Measurements from ENCODE around the gene RRP36.

DNA sequence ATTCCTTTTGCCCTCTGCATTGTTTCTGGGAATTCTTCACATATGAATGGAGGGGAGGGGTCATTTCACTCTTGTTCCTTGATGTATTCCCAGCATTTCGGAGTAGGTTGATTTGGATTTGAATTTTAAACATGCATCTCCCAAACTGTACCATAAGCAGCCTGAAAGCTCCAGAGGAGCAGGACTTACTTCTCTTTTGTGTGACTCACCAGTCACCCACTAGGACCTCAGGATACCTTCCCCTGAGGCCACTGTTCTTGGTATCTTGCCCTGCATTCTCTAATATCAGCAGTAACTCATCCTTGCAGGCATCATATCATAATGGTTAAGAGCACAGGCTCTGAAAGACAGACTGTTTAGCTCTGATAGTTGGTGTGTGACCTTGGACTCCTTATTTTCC is 37.1 kb downstream of the RRP36 start:
- no peak for TF ChIP-seq ADNP (tag; IDR thresholded peaks at IDR 0.05)
- TF ChIP-seq, protein P1, sequence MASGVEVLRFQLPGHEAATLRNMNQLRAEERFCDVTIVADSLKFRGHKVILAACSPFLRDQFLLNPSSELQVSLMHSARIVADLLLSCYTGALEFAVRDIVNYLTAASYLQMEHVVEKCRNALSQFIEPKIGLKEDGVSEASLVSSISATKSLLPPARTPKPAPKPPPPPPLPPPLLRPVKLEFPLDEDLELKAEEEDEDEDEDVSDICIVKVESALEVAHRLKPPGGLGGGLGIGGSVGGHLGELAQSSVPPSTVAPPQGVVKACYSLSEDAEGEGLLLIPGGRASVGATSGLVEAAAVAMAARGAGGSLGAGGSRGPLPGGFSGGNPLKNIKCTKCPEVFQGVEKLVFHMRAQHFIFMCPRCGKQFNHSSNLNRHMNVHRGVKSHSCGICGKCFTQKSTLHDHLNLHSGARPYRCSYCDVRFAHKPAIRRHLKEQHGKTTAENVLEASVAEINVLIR (CRISPR knock-in tag; IDR thresholded peaks at IDR 0.05), result no peak
- TF ChIP-seq POLR2A (conservative IDR thresholded peaks at IDR 0.05), result no peak
- no peak for TF ChIP-seq TCF7L2 (IDR thresholded peaks at IDR 0.05; ENCODE audit: low read depth, low read length)
- TF ChIP-seq, protein P2, sequence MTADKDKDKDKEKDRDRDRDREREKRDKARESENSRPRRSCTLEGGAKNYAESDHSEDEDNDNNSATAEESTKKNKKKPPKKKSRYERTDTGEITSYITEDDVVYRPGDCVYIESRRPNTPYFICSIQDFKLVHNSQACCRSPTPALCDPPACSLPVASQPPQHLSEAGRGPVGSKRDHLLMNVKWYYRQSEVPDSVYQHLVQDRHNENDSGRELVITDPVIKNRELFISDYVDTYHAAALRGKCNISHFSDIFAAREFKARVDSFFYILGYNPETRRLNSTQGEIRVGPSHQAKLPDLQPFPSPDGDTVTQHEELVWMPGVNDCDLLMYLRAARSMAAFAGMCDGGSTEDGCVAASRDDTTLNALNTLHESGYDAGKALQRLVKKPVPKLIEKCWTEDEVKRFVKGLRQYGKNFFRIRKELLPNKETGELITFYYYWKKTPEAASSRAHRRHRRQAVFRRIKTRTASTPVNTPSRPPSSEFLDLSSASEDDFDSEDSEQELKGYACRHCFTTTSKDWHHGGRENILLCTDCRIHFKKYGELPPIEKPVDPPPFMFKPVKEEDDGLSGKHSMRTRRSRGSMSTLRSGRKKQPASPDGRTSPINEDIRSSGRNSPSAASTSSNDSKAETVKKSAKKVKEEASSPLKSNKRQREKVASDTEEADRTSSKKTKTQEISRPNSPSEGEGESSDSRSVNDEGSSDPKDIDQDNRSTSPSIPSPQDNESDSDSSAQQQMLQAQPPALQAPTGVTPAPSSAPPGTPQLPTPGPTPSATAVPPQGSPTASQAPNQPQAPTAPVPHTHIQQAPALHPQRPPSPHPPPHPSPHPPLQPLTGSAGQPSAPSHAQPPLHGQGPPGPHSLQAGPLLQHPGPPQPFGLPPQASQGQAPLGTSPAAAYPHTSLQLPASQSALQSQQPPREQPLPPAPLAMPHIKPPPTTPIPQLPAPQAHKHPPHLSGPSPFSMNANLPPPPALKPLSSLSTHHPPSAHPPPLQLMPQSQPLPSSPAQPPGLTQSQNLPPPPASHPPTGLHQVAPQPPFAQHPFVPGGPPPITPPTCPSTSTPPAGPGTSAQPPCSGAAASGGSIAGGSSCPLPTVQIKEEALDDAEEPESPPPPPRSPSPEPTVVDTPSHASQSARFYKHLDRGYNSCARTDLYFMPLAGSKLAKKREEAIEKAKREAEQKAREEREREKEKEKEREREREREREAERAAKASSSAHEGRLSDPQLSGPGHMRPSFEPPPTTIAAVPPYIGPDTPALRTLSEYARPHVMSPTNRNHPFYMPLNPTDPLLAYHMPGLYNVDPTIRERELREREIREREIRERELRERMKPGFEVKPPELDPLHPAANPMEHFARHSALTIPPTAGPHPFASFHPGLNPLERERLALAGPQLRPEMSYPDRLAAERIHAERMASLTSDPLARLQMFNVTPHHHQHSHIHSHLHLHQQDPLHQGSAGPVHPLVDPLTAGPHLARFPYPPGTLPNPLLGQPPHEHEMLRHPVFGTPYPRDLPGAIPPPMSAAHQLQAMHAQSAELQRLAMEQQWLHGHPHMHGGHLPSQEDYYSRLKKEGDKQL (CRISPR knock-in tag; IDR thresholded peaks at IDR 0.05; ENCODE audit: borderline replicate concordance), result no peak
- TF ChIP-seq EZH2 (IDR thresholded peaks at IDR 0.05; ENCODE audit: borderline replicate concordance, low read depth, low read length), result no peak
- TF ChIP-seq CTCF (IDR thresholded peaks at IDR 0.05 in 2 of 3, conservative IDR thresholded peaks at IDR 0.05 in 1 of 3; ENCODE audit: insufficient read depth in 2 of 3, low read depth in 1 of 3, low read length in 3 of 3), result no peak
- TF ChIP-seq ZBTB7A (IDR thresholded peaks at IDR 0.05; ENCODE audit: borderline replicate concordance, control insufficient read depth, low read depth, low read length), result no peak
- TF ChIP-seq TCF7 (IDR thresholded peaks at IDR 0.05; ENCODE audit: borderline replicate concordance), result no peak
- no peak for TF ChIP-seq ZNF274 (IDR thresholded peaks at IDR 0.05; ENCODE audit: borderline replicate concordance, low read depth, low read length)
- TF ChIP-seq, protein P3, sequence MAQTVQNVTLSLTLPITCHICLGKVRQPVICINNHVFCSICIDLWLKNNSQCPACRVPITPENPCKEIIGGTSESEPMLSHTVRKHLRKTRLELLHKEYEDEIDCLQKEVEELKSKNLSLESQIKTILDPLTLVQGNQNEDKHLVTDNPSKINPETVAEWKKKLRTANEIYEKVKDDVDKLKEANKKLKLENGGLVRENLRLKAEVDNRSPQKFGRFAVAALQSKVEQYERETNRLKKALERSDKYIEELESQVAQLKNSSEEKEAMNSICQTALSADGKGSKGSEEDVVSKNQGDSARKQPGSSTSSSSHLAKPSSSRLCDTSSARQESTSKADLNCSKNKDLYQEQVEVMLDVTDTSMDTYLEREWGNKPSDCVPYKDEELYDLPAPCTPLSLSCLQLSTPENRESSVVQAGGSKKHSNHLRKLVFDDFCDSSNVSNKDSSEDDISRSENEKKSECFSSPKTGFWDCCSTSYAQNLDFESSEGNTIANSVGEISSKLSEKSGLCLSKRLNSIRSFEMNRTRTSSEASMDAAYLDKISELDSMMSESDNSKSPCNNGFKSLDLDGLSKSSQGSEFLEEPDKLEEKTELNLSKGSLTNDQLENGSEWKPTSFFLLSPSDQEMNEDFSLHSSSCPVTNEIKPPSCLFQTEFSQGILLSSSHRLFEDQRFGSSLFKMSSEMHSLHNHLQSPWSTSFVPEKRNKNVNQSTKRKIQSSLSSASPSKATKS (CRISPR knock-in tag; IDR thresholded peaks at IDR 0.05), result no peak

All from K562 (cell line).